Activated CD4-positive, CD25-positive, alpha-beta regulatory T cell treated with anti-CD3 and anti-CD28 coated beads, Interleukin-2, amount 50 U/mL, for 72 hours (primary cell): ENCODE data around the gene FBXW10.
A peak's percentile ranks its signal among the peaks of the same experiment; 100 is the strongest.
"Not testable (repeated sequence)": the region's sequence is repeated elsewhere in the genome, so short reads cannot be mapped to it uniquely, and the experiment has no call there.

Source experiments
- DNase-seq: peaks from one replicate; pipeline ENCODE4 v3.0.0; 2021

Gene FBXW10

GRCh38 chr17:18743699-18744421 lies at the start of gene FBXW10:
Gene FBXW10, plus strand, starts transcription at chr17:18744054. Its CDS starts 191 bp downstream, at chr17:18744245.
- not testable (repeated sequence) for DNase-seq

- DNase-seq, result not testable (repeated sequence)
Observed at GRCh38 chr17:18695143-18695542, 48.7 kb upstream of the FBXW10 start.

GRCh38 chr17:18698473-18699103 lies 45.3 kb upstream of the FBXW10 start:
- not testable (repeated sequence) for DNase-seq

GRCh38 chr17:18705955-18706354 lies 37.9 kb upstream of the FBXW10 start:
- DNase-seq, result not testable (repeated sequence)

- DNase-seq, result not testable (repeated sequence)
Observed at GRCh38 chr17:18708215-18708614, 35.6 kb upstream of the FBXW10 start.

- DNase-seq, result peak; percentile 55
Observed at GRCh38 chr17:18712354-18712999, 31.4 kb upstream of the FBXW10 start.

GRCh38 chr17:18718643-18719427 lies 25.0 kb upstream of the FBXW10 start:
- DNase-seq, result not testable (repeated sequence)

- DNase-seq, result not testable (repeated sequence)
Observed at GRCh38 chr17:18719428-18720110, 24.3 kb upstream of the FBXW10 start.

GRCh38 chr17:18721775-18722547 lies 21.9 kb upstream of the FBXW10 start:
- not testable (repeated sequence) for DNase-seq

- not testable (repeated sequence) for DNase-seq
Observed at GRCh38 chr17:18722612-18723011, 21.2 kb upstream of the FBXW10 start.

GRCh38 chr17:18723509-18723908 lies 20.3 kb upstream of the FBXW10 start:
- not testable (repeated sequence) for DNase-seq

- not testable (repeated sequence) for DNase-seq
Observed at GRCh38 chr17:18732438-18732837, 11.4 kb upstream of the FBXW10 start.

- not testable (repeated sequence) for DNase-seq
Observed at GRCh38 chr17:18733350-18733749, 10.5 kb upstream of the FBXW10 start.

- DNase-seq, result not testable (repeated sequence)
Observed at GRCh38 chr17:18739616-18740391, 4.0 kb upstream of the FBXW10 start.

GRCh38 chr17:18741228-18741627 lies 2.6 kb upstream of the FBXW10 start:
- not testable (repeated sequence) for DNase-seq

GRCh38 chr17:18744726-18745125 lies 872 bp downstream of the FBXW10 start:
- DNase-seq, result not testable (repeated sequence)

GRCh38 chr17:18746551-18746950 lies 2.7 kb downstream of the FBXW10 start:
- not testable (repeated sequence) for DNase-seq

- not testable (repeated sequence) for DNase-seq
Observed at GRCh38 chr17:18747501-18747900, 3.6 kb downstream of the FBXW10 start.

GRCh38 chr17:18750242-18750641 lies 6.4 kb downstream of the FBXW10 start:
- DNase-seq, result not testable (repeated sequence)

- DNase-seq, result not testable (repeated sequence)
Observed at GRCh38 chr17:18753829-18754409, 10.1 kb downstream of the FBXW10 start.
